Measurements from ENCODE around the gene TAMALIN.

Gene TAMALIN

DNA sequence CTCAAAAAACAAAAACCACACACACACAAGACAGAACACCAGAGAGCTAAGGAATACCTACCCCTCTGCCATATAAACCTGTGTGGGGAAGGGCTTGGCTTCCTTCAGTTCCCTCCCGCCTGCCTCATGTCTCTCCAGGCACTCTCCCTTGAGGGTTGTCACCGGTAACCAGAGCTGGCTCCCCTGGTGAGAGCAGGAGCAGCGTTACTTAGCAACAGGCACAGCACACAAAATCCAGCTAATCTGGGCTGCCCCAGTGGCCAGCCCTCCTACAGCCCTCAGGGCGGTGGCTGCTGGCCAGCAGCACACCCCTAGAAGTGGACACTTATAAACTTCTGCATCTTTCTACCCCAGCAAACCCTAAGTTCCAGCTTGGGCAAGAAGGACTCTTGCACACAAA, 22.9 kb downstream of the TAMALIN start:
- no peak for DNase-seq (ENCODE audit: low read depth)
- TF ChIP-seq CTCF (conservative IDR thresholded peaks at IDR 0.05; ENCODE audit: low read length) = no peak
- H3K4me3 ChIP-seq (ENCODE audit: low read length) = no peak overlapping the region

DNA sequence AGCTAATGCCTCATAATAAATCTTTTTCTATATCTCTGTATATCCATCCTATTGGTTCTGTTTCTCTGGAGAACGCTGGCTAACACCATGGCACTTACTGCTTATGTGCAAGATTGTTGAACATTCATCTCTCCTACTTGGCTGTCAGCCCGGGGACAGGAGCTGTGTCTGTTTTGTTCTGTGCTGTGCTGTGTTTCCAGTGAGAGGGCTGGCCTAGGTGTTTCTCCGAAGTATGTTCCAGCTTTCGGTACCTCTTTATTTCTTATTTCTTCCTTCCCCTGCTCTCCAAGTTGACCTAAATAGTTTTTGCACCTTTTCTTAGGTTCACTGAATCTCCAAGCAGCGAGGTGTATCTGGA, 25.7 kb downstream of the TAMALIN start:
- H3K4me3 ChIP-seq (ENCODE audit: low read length) = peak overlapping the region; percentile 44
- TF ChIP-seq CTCF (conservative IDR thresholded peaks at IDR 0.05; ENCODE audit: low read length) = no peak
- DNase-seq (ENCODE audit: low read depth) = peak; percentile 69

DNA sequence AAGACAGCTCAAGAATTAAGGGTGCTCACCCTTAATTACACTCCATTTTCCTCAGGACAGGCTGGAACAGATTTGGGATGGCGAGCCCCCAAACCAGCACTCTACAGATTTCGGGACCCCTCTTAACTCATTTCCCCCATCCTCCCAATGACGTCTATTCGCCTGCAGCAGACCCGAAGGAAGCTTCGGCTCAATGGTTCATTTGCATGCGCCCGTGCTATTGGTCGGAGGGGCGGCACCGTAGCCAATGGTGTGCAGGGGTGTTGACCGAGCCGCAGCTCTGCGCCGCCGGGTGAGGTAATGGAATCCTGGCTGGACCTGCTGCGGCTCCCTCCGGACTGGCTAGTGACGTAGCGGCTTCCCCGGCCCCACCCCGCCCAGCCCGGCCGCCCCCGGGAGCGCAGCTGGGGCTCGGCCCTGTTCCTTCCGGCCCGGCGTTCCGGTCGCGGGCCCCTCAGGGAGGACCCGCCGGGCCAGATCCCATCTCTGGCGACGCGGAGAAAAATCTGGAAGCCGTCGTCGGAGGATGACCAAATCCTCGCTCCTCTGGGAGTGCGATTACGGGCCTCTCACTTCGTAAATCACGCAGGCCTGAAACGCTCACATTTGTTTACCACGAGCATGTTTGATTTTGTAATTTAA, 26.2 kb downstream of the TAMALIN start:
- peak; percentile 96 for DNase-seq (ENCODE audit: low read depth)
- peak overlapping the region; percentile 54 for H3K4me3 ChIP-seq (ENCODE audit: low read length)
- TF ChIP-seq CTCF (conservative IDR thresholded peaks at IDR 0.05; ENCODE audit: low read length) = no peak

DNA sequence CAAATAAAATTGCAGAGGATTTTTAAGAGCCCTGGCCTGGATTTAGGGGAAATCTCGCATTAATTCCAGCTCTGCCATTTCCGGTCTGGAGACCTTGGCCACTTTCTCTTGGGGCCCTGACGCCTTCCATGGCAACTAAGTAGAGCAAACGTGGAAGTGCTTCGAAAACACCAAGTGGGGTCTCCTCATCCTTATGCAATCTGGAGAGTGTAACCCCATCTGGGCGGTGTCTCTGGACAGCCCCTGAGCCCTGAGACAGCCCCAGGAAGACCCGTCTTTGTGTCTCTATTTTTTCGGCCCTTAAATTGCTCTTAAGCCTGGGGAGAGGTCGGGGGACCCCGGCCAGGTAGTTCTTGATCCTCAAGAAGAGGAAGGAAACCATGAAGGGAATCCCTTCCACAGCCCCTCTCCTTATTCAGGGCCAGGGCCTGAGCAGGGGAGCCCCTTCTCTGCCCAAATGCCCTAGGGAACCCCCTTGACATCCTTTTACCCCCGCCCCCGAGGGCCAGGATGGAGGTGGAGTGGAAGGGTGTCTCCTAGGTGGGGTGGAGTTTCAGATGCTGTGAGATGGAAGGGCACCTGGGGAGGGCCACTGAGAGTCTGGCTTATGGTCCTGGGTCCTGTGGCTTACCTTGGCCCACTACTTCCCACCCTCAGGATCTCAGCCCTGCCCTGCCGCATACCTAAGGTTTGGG, 26.8 kb downstream of the TAMALIN start:
- no peak for DNase-seq (ENCODE audit: low read depth)
- no peak for TF ChIP-seq CTCF (conservative IDR thresholded peaks at IDR 0.05; ENCODE audit: low read length)
- peak overlapping the region; percentile 54 for H3K4me3 ChIP-seq (ENCODE audit: low read length)

DNA sequence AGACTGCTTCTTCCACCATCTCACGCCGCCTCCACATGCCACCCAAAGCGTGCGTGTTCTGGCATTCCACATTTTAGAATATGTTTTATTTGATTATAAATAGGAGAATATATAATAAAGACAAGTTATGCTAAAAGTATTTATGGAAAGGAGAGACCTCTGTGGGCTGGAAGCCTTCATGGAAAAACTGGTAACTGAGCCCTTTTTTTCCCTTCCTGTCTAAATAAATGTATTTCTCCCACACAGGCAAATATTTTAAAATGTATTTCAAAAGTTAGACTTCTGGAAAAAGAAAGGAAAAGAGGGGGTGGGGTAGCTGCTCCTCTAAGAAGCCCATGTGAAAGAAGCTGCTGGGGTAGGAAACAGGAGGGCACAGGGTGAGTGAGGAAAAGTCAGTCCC, 28.4 kb downstream of the TAMALIN start:
- no peak for DNase-seq (ENCODE audit: low read depth)
- no peak for TF ChIP-seq CTCF (conservative IDR thresholded peaks at IDR 0.05; ENCODE audit: low read length)
- H3K4me3 ChIP-seq (ENCODE audit: low read length) = no peak overlapping the region

GRCh38 chr12:52035926-52036325, 29.2 kb downstream of the TAMALIN start:
- H3K4me3 ChIP-seq (ENCODE audit: low read length) = no peak overlapping the region
- TF ChIP-seq CTCF (conservative IDR thresholded peaks at IDR 0.05; ENCODE audit: low read length) = no peak
- DNase-seq (ENCODE audit: low read depth) = no peak

DNA sequence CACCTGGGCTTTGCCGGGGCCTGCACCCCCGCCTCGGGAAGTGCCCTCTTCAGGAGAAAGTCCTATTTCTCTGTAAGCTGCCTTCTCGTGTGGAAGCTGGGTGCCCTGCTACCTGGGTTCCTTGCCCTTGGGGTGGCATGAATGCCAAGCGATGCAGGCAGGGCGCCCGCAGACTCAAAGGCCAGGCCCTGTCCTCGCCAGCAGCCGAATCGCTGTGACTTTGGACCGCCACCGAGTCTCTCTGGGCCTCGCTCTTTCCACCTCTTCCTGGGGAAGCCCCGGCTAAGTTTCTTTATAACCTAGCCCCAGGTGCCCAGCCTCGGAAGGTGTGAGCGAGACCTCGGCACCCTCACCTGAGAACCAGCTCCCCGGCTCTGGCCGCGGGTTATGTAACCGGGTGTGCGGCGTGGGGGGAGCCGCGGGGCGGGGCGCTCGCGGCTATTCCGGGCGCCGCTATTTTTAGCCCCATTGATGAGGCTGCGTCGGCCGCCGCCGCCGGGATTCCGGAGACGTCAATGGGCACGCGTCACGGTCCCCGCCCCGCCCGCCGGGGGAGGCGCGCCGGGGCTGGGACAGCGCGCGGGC, 29.9 kb downstream of the TAMALIN start:
- peak overlapping the region; percentile 53 for H3K4me3 ChIP-seq (ENCODE audit: low read length)
- DNase-seq (ENCODE audit: low read depth) = peak; percentile 78
- no peak for TF ChIP-seq CTCF (conservative IDR thresholded peaks at IDR 0.05; ENCODE audit: low read length)
